GM23248 (cell line): ENCODE data around the gene VASN. TPM values are rescaled to one million over a fixed set of nuclear protein-coding genes. Genes with fewer than 3 reads are reported as not detected.

Experiments used
- DNase-seq: peaks from one replicate; pipeline ENCODE4 v3.0.0-alpha.2; 2015
- H2AFZ ChIP-seq: fragments of 200-600 bp; sonication (generic); 2 replicates; pipeline ENCODE4 v1.6.1; 2016; ENCODE audit warnings: antibody characterized with exemption
- H3F3A ChIP-seq: fragments of 200-600 bp; sonication (generic); 2 replicates; pipeline ENCODE4 v1.6.1; 2016; ENCODE audit warnings: mild to moderate bottlenecking, antibody characterized with exemption, mixed run types; ENCODE audit not compliant: insufficient read depth
- H3K27ac ChIP-seq: fragments of 200-600 bp; sonication (generic); 2 replicates; pipeline ENCODE4 v1.5.1; 2016; ENCODE audit warnings: mild to moderate bottlenecking
- H3K27me3 ChIP-seq: fragments of 200-600 bp; sonication (generic); replicated peaks from 2 replicates; pipeline ENCODE4 v1.6.1; 2016; ENCODE audit warnings: mild to moderate bottlenecking; ENCODE audit not compliant: insufficient read depth
- H3K36me3 ChIP-seq: fragments of 200-600 bp; sonication (generic); 2 replicates; pipeline ENCODE4 v1.6.1; 2016; ENCODE audit warnings: low read depth, mild to moderate bottlenecking
- H3K4me1 ChIP-seq: fragments of 200-600 bp; sonication (generic); 2 replicates; pipeline ENCODE4 v1.6.1; 2016; ENCODE audit warnings: mild to moderate bottlenecking; ENCODE audit not compliant: insufficient read depth
- H3K4me2 ChIP-seq: fragments of 200-600 bp; sonication (generic); one replicate; pipeline ENCODE4 v1.6.1; 2016; ENCODE audit warnings: mild to moderate bottlenecking; ENCODE audit not compliant: unreplicated experiment
- H3K4me3 ChIP-seq: fragments of 200-600 bp; sonication (generic); 2 replicates; pipeline ENCODE4 v1.5.1; 2016; ENCODE audit warnings: mild to moderate bottlenecking
- H3K79me2 ChIP-seq: fragments of 200-600 bp; sonication (generic); 2 replicates; pipeline ENCODE4 v1.6.1; 2016; ENCODE audit warnings: mild to moderate bottlenecking; ENCODE audit not compliant: insufficient read depth
- H3K9ac ChIP-seq: fragments of 200-600 bp; sonication (generic); 2 replicates; pipeline ENCODE4 v1.6.1; 2016; ENCODE audit warnings: mild to moderate bottlenecking
- H3K9me2 ChIP-seq: fragments of 200-600 bp; sonication (generic); 2 replicates; pipeline ENCODE4 v1.6.1; 2016; ENCODE audit warnings: mixed run types, mild to moderate bottlenecking, moderate library complexity; ENCODE audit not compliant: insufficient read depth
- H3K9me3 ChIP-seq: fragments of 200-600 bp; sonication (generic); one replicate; pipeline ENCODE4 v1.6.1; 2017; ENCODE audit warnings: low read depth
- H4K20me1 ChIP-seq: fragments of 200-600 bp; sonication (generic); 2 replicates; pipeline ENCODE4 v1.6.0; 2016; ENCODE audit not compliant: insufficient read depth
- EZH2 ChIP-seq: fragments of 200-600 bp; sonication (generic); IDR thresholded peaks from 2 replicates; pipeline ENCODE4 v1.6.1; 2018; ENCODE audit warnings: antibody characterized with exemption, mild to moderate bottlenecking; ENCODE audit not compliant: insufficient read depth, poor library complexity, severe bottlenecking
- EZH2phosphoT487 ChIP-seq: fragments of 200-600 bp; sonication (generic); IDR thresholded peaks from 2 replicates; pipeline ENCODE4 v1.6.1; 2018; ENCODE audit warnings: antibody characterized with exemption, moderate library complexity, mild to moderate bottlenecking, low read depth; ENCODE audit not compliant: insufficient read depth
- WGBS, 2 experiments: methylation state at CpG; one replicate each; pipeline ENCODE4 v1.1.6; 2015 to 2017; ENCODE audit warnings: low lambda C conversion rate in 2 of 2, low coverage in 1 of 2; ENCODE audit errors: missing lambda C conversion rate in 2 of 2; 5-methylcytosine and 5-hydroxymethylcytosine counted together
- in situ Hi-C: fragments of 300-500 bp; cut with MboI; formaldehyde crosslinking; loops from 2 replicates; pipeline ENCODE4 v1.15.0; 2020
- polyA plus RNA-seq: library from polyadenylated mRNA; unstranded; fragments of >200 nt; fragmentation: Nextera tagmentation; extraction: Ambion mirVana; gene quantifications from 2 replicates; pipeline ENCODE4 v1.2.1, GENCODE V29; 2016
- total RNA-seq: library from RNA; depleted of rRNA; stranded (reverse); fragments of >200 nt; shearing (Covaris generic); gene quantifications from 2 replicates; pipeline ENCODE4 v1.2.3, GENCODE V29; 2014; rRNA removed

VASN gene
- total RNA-seq (223 and 234 TPM in 2 replicates), polyA plus RNA-seq (160 and 169 TPM in 2 replicates)

DNA sequence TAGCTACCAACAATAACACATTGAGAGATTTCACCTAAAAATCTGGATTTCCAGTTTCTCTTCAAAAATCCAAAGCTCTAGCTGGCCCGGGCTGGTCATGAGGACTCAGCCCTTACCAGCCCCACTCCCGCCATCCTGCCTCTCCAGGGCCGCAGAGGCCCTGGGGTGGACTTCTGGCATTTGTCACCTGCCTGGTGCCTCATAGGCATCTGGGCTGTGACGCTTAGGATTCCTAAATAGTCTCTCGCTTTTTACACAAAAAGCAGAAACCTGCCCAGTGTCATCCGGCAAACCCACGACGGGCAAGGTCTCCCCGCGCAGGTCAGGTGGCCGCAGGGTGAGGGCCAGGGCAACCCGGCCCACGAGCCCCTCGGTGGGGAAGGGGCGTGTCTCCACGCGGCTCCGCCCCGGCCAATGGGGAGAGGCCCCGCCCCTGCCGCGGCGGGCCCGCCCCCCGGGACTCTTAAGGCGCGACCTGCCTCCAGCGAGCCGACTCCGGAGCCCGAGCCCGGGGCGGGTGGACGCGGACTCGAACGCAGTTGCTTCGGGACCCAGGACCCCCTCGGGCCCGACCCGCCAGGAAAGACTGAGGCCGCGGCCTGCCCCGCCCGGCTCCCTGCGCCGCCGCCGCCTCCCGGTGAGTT is at the start of gene VASN:
Gene VASN, plus strand, starts transcription at position 492 of the 644 bp plus-strand sequence. CDS start 9,030 bp downstream, outside the sequence.
- Histone ChIP-seq H3K9me3 (no peaks in the 10 kb centered on the region), H3F3A (peaks cover 42% of the 10 kb centered on the region), H2AFZ (no peak within 1 kb of the TSS), H3K9me2 (no peaks in the 10 kb centered on the region), H3K4me1 (peaks cover 42% of the 10 kb centered on the region), H3K9ac (peak within 1 kb of the TSS; percentile 99), H3K27ac (peak within 1 kb of the TSS; percentile 100), H3K4me2 (peak within 1 kb of the TSS; percentile 97), H3K27me3 (no peaks in the 10 kb centered on the region), H3K36me3 (no peaks in the 10 kb centered on the region), H4K20me1 (no peaks in the 10 kb centered on the region), H3K79me2 (peaks cover 47% of the 10 kb centered on the region), H3K4me3 (peak within 1 kb of the TSS; percentile 100)
- 4% methylated on average over 36 to 37 of the region's 50 CpGs for WGBS, 2 experiments
- in situ Hi-C loops: no loop called here
- TF ChIP-seq EZH2 (no peak), EZH2phosphoT487 (no peak)
- peak; percentile 90 for DNase-seq

- Histone ChIP-seq H3K9ac (no peak overlapping the region), H3K9me3 (no peaks in the 10 kb centered on the region), H3K9me2 (no peaks in the 10 kb centered on the region), H3F3A (no peaks in the 10 kb centered on the region; the same call in 1 of the 2 replicates), H3K4me2 (no peak overlapping the region), H3K27me3 (no peaks in the 10 kb centered on the region), H2AFZ (no peak overlapping the region), H3K4me3 (no peak overlapping the region), H3K4me1 (peaks cover 13% of the 10 kb centered on the region), H4K20me1 (no peaks in the 10 kb centered on the region; the same call in 1 of the 2 replicates), H3K79me2 (peaks cover 99% of the 10 kb centered on the region), H3K36me3 (no peaks in the 10 kb centered on the region), H3K27ac (no peak overlapping the region)
- no peak for DNase-seq
- TF ChIP-seq EZH2phosphoT487: no peak
- TF ChIP-seq EZH2: no peak
- in situ Hi-C loops: loop anchor here (10.0 kb wide), 1 partner anchor 118 kb away; no protein-coding TSS in a partner anchor
- 87 to 93% methylated on average over 23 to 30 of the region's 30 CpGs for WGBS, 2 experiments
Observed at GRCh38 chr16:4322121-4323052, 49.3 kb upstream of the VASN start.

GRCh38 chr16:4323071-4323844 is 48.4 kb upstream of the VASN start:
- TF ChIP-seq EZH2 (no peak), EZH2phosphoT487 (no peak)
- DNase-seq: no peak
- Histone ChIP-seq H4K20me1 (no peaks in the 10 kb centered on the region; the same call in 1 of the 2 replicates), H3K9me2 (no peaks in the 10 kb centered on the region), H3K27me3 (no peaks in the 10 kb centered on the region), H3K4me1 (peaks cover 7% of the 10 kb centered on the region), H3K36me3 (no peaks in the 10 kb centered on the region), H3K79me2 (peaks cover 97% of the 10 kb centered on the region), H3K9me3 (no peaks in the 10 kb centered on the region), H2AFZ (no peak overlapping the region), H3F3A (no peaks in the 10 kb centered on the region; the same call in 1 of the 2 replicates), H3K4me2 (no peak overlapping the region), H3K4me3 (no peak overlapping the region), H3K9ac (0 out of 2 replicates have a peak overlapping the region, but pooled peaks have one; percentile 42), H3K27ac (no peak overlapping the region)
- in situ Hi-C loops: loop anchor here (10.0 kb wide), 1 partner anchor 118 kb away; no protein-coding TSS in a partner anchor
- WGBS, 2 experiments: 62 to 65% methylated on average over 12 to 16 of the region's 21 CpGs
